ENCODE data around the gene RTL10. TPM values are rescaled to one million over a fixed set of nuclear protein-coding genes. Genes with fewer than 3 reads are reported as not detected.

The RTL10 gene
- total RNA-seq, result 1 to 10 TPM; 6.4 to 9.1 (median 6.6) TPM
- long read RNA-seq, partial matches to known transcripts, result 1 of 1 reads
- long read RNA-seq, other reads (novel, unspliced or antisense), result 0 of 1 reads

DNA sequence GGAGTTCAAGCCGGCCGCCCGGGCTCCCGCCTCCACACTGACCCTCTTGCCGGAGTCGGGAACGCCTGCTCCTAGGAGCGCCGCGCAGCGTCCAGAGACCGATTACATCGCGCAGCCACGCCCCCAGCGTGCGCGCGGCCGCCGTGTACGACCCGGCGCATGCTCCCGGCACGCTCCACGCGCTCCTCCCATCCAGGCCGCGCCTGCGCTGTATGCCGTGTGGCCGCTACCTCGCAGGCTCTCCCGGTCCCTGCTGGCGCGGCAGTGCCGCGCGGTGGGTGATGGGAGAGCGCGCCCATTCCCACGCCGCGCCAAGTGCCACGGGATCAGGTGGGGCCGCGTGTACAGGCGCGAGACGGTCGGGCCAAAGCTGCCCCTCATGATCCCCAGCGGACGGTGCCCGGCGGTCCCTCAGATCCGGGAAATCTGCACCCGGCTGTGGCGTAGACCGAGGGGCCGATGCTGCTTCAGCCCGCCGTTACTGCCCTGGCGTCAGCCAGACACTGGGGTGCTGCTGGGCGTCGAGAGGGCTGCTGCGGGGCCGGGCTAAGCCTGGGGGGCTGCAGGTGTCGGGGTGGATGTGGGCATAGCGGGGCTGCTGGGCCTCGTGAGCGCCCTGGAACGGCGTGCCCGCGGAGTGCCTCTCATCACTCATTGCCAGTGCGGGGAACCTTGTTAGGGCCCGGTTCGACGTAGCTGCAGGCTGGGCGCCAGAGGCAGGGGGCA lies at the start of gene RTL10, which contains the start of gene GNB1L:
TSS of gene RTL10 (minus strand) at position 97 of the 726 bp plus-strand sequence. CDS start 2,613 bp downstream, outside the sequence.
TSS of gene GNB1L (minus strand) at position 97 of the 726 bp plus-strand sequence. CDS start 33,519 bp downstream, outside the sequence.
- DNase-seq, result peak; percentile 98
- TF ChIP-seq CTCF (IDR thresholded peaks at IDR 0.05) (peak in 3 of 4 donors; percentile 6 to 33 (median 24)), POLR2A (IDR thresholded peaks at IDR 0.05) (peak; percentile 99)
- peaks cover 0 to 10% (median 3%) of the 10 kb centered on the region in 4 donors for H3K36me3 ChIP-seq
- intact Hi-C loops (cut with DNase I), result no loop called here
- WGBS (ENCODE audit: insufficient coverage, low coverage, low lambda C conversion rate, missing lambda C conversion rate), result no CpG with 5 or more reads among the region's 81 CpGs
- H3K27me3 ChIP-seq, result no peaks in the 10 kb centered on the region
- H3K4me3 ChIP-seq, result peak within 1 kb of the TSS; percentile 55 to 98 (median 93)
- peak within 1 kb of the TSS; percentile 86 to 94 (median 93) for H3K27ac ChIP-seq
- peak; percentile 93 to 94 (median 94) for ATAC-seq
- no peaks in the 10 kb centered on the region for H3K9me3 ChIP-seq
- peaks cover 0 to 17% (median 6%) of the 10 kb centered on the region in 4 donors for H3K4me1 ChIP-seq

- no peak overlapping the region for H3K4me3 ChIP-seq
- H3K27ac ChIP-seq, result no peak overlapping the region
- no peak for ATAC-seq
- TF ChIP-seq CTCF (IDR thresholded peaks at IDR 0.05) (no peak), POLR2A (IDR thresholded peaks at IDR 0.05) (no peak)
- no peaks in the 10 kb centered on the region for H3K27me3 ChIP-seq
- WGBS (ENCODE audit: insufficient coverage, low coverage, low lambda C conversion rate, missing lambda C conversion rate), result 72% methylated on average over 2 of the region's 16 CpGs
- H3K9me3 ChIP-seq, result no peaks in the 10 kb centered on the region
- H3K36me3 ChIP-seq, result peaks cover 0 to 7% (median under 1%) of the 10 kb centered on the region in 4 donors
- no peak for DNase-seq
- H3K4me1 ChIP-seq, result no peaks in the 10 kb centered on the region
- intact Hi-C loops (cut with DNase I), result no loop called here
Measured at GRCh38 chr22:19904174-19904856, 49.6 kb upstream of the RTL10 start.

GRCh38 chr22:19903513-19903912 lies 48.8 kb upstream of the RTL10 start:
- no peak for TF ChIP-seq POLR2A (IDR thresholded peaks at IDR 0.05)
- DNase-seq (no peak), ATAC-seq (no peak)
- no peaks in the 10 kb centered on the region for H3K4me1 ChIP-seq
- intact Hi-C loops (cut with DNase I), result no loop called here
- 80% methylated on average over 1 of the region's 12 CpGs for WGBS (ENCODE audit: insufficient coverage, low coverage, low lambda C conversion rate, missing lambda C conversion rate)
- H3K36me3 ChIP-seq, result peaks cover 0 to 7% (median 2%) of the 10 kb centered on the region in 4 donors
- H3K27ac ChIP-seq, result no peak overlapping the region
- no peaks in the 10 kb centered on the region for H3K9me3 ChIP-seq
- no peaks in the 10 kb centered on the region for H3K27me3 ChIP-seq
- no peak overlapping the region for H3K4me3 ChIP-seq

- H3K9me3 ChIP-seq, result no peaks in the 10 kb centered on the region
- no peaks in the 10 kb centered on the region for H3K4me1 ChIP-seq
- peaks cover 0 to 7% (median 2%) of the 10 kb centered on the region in 4 donors for H3K36me3 ChIP-seq
- WGBS (ENCODE audit: insufficient coverage, low coverage, low lambda C conversion rate, missing lambda C conversion rate), result 96% methylated on average over 5 of the region's 9 CpGs
- no peak for DNase-seq
- no peak for ATAC-seq
- H3K4me3 ChIP-seq, result no peak overlapping the region
- H3K27me3 ChIP-seq, result no peaks in the 10 kb centered on the region
- no peak overlapping the region for H3K27ac ChIP-seq
- intact Hi-C loops (cut with DNase I), result no loop called here
- TF ChIP-seq POLR2A (IDR thresholded peaks at IDR 0.05) (no peak), CTCF (IDR thresholded peaks at IDR 0.05) (no peak)
Measured at GRCh38 chr22:19903031-19903430, 48.4 kb upstream of the RTL10 start.
